ENCODE data around the gene POC1B.

POC1B gene

GRCh38 chr12:89414851-89415250 lies 111.0 kb downstream of the POC1B start:
- ATAC-seq: no peak

DNA sequence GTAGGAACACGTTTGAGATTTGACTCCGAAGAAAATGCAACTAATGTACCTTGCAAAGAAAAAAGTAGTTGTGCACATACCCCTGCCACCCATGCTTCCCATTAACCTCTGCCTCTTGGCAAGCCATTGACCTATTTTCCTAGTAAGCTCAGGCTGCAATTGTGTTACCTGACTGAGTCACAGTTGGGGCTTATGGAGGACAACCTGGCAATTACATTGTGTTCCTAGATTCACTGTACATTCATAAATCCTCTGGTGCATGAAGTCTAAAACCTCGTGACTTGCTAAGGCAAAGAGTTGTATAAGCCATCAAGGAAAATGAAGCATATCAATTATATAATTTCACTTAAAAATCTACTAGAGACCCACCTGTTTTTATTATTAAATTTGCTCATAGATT lies 111.5 kb downstream of the POC1B start:
- ATAC-seq: no peak

- ATAC-seq: no peak
Measured at GRCh38 chr12:89413234-89413633, 112.6 kb downstream of the POC1B start.

DNA sequence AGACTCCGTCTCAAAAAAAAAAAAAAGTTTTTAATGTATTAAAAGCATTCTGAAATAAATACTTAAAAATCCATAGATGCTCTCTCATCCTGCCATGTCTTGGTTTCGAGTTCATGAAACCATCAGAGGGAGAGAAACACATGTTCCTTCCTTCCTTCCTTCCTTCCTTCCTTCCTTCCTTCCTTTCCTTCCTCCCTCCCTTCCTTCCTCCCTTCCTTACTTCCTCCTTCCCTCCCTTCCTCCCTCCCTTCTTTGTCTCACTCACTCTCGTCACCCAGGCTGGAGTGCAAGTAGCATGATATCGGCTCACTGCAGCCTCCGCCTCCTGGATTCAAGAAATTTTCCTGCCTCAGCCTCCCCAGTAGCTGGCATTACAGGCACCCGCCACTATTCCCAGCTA lies 113.2 kb downstream of the POC1B start:
- ATAC-seq: no peak

DNA sequence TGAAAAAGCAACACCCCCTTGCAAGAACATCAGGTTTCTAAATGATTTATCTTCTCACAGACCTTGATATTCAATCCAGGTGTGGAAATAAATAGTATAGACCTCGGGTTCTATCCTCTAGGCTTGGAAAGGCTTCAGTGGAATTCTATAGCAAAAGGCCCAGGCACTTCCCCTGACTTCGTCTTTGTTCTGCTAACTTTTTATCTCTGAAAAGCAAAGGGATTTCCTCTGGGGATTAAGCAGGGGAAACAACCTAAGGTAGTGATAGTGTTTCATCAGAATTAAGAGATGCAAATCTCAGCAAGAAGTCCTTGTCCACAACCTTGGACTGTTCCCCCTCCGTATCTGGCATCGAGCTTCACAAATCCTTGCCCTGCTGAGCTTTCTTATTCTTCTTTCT lies 114.0 kb downstream of the POC1B start:
- ATAC-seq: no peak

- no peak for ATAC-seq
Measured at GRCh38 chr12:89411234-89411633, 114.6 kb downstream of the POC1B start.

- ATAC-seq: no peak
Measured at GRCh38 chr12:89405626-89406345, 120.1 kb downstream of the POC1B start.

- no peak for ATAC-seq
Measured at GRCh38 chr12:89401433-89402058, 124.3 kb downstream of the POC1B start.

DNA sequence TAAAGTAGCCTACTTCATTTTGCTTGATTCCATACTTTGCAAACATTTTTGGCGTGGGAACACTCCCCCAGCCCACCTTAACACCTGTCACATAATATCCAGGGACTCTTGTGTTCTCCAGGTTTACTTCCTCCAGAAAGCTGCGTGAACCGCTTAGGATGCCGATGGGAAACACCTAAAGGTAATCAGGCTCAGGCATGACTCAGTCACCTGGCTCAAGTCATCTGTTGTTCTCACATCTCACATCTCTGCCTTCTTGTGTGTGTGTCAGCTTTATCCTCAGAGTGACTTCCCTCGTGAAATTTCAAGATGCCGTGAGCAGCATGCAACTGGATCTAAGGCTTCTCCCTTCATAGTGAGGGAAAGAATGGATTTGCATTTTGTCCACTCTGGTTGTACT lies 125.4 kb downstream of the POC1B start:
- ATAC-seq: no peak

GRCh38 chr12:89395712-89396111 lies 130.1 kb downstream of the POC1B start:
- no peak for ATAC-seq

- ATAC-seq: no peak
Measured at GRCh38 chr12:89393551-89394121, 132.2 kb downstream of the POC1B start.

DNA sequence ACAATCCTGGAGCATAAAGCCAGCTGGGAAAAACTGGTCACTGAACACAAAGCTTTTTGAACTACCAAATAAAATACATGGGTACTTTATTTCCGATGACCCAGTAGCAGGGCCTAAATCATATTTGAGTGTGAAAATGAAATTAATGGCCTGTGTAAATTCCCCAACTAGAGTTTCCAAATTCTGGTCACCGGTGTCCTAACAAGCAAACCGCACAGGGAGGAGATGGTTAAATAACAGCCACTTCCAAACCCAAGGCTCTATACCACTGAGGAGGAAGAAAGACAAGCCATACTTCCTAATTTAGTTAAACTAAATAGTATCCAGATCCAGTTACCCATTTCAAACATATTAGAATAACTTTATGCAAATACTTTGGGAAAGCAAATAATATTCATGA lies 133.5 kb downstream of the POC1B start:
- no peak for ATAC-seq

DNA sequence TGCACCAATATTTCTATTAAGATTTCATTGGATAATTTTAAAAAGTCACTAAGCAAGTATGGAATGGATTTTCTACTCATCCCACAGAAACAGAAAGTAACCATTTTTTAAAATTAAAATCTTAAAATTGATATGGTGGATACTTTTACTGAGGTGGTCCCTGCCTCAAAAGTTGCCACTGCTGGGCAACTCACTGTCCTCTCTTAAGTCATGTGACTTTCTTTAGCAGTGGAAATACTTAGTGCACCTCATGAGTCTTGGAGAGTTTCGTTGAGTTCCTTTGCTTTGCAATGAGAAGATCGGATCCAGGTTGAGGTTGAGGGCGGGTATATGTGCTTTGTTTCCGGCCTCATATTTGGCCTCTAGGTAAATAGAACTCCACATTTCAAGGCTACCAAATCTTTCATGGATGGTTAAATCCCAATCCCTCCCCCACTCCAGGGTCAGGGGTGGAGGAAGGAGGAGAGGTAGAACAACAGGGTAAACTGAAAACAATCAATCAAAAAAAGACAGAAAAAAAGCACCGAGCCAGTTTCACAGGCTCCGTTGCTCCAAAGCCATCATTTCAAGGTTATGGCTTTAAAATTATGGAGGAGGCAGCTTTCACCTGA lies 134.0 kb downstream of the POC1B start:
- ATAC-seq: no peak

DNA sequence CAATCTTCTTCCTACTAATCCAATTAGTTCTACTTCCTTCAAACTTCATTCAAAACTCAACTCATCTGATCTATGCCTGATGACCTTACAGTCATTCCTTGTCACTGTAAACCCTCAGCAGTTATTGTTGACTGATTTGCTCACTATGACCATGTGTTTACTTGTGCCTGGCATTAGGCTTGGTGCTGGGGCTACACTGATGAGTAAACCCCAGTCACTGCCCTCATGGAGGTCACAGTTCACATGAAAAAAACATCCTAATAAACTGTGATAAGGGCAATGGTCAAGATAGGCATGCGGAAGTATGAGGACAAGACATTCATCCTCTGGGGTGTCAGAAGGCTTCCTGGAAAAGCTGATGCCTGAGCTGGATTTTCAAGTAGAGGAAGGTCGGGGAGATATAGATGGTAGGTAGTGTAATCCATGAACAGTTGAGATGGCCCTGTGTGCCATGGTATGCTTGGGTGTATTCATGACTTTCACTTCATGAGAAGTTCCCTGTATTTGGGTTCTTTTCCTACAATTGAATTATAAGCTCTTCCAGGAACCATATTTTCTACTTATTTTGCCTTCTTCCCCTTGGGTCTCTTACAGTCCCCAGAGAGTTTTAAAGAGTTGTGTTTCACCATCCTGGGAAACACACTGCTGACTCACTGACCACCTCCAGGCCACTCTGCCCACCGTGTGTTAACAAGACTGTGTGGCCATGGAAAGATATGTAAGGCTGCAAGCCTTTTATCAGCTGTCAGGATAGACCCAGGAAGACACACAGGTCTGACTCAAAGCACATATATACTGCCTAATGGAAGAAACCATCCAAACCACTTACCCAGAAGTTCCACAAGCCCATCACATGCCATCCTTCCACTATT lies 134.8 kb downstream of the POC1B start:
- peak in 1 of 2 donors; percentile 59 for ATAC-seq

DNA sequence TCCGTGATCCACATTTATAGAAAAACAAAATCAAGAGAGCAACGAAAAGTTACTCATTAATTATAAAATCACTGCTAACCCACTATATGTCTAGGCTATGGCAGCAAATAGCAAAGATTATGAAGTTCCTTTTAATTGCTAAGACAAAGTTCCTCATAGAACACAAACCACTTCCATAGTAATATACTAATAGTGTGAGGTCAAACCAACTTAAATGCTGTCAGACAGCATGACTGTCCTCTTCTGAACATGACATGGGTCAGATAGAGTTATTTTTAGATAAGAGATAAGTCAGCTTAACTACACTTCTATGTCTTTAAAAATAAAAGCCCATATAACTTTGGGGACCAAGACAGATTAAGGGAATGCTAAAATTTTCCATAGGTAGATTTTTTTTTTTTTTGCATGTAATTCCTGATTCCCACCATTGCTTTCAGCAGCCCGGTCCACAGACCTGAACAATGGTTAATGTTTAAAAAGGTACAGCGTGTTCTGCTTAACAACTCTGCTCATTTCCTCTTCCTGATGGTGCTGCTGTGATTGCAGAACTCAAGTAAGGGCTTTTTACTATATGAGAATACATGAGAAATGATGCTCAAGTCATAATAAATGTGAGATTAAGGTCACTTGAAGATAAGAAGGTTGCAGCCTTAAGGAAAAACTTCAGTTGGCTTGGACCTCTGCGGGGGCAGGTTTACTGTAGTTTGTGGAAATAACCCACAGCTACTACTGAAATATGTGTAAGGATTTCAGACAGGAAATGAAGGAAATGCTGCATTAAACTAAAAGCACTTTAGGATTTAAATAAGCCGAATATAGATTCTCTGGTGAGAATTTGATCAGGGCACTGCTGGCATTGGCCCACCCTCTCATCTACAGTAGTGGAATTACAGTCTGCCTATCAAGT lies 135.8 kb downstream of the POC1B start:
- peak in 1 of 2 donors; percentile 32 for ATAC-seq

DNA sequence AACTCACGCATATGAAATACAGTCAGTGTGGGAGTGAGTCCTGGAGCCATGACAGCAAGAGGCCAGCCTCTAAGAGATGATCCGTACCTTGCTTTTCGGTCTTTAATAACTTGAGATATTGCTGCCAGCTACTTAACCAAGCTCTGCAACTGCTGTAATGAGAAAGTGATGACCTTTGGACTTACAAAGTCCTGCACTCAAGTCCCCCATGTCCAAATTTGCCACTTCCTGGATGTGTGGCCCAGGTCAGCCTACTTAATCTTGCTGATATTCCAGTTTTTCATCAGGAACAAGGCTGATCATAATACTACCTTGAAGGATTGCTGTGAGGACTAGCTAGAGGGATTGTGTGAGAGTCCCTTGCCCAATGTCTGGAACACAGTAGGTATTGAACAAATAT lies 139.7 kb downstream of the POC1B start:
- no peak for ATAC-seq

DNA sequence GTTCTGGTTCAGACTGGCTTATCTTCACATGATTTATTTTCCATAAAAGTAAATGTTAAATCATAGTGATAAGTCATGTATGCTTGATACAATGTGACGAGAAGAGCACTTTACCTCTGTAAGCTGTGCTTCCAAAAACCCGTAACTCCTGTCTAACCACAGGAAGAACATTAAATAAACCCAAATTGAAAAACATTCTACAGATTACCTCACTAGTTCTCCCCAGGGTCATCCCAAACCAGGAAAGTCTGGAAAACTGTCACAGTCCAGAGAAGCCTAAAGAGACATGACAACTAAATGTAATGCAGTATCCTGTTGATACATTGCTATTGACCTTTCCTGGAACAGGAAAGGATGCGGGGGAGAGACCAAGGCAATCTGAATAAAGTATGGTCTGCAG lies 141.0 kb downstream of the POC1B start:
- ATAC-seq: no peak

DNA sequence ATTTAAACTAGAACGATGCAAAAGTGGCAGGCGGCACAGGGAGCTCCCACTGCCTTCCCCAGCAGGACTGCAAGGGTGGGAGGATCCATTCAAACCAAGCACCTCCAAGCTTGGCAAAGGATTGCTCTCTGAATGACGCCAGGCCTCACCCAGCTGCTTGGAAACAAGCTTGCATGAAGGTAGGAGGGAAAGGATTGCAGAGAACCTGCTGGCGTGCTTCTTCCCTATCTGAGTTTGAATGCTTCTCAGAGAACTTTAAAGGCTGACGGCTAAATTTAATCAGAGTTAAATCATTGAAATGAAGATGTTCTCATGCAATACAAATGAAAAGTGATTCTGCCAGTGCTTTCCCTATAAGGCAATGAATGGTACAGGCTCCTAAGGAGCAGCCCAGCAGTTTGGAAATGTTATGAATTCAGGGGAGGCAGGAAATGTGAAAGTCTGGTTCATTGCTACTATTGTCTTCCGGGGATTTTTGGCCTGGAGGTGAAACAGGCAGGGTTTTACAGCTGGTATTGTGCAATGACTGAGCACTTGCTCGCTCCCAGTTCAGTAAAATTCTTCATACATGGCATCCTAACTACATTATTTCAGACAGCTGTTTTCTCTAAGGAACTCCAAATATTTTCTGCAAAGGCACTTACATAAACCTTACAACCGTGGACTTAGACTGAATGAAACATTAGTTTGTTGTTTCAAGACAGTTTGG lies 141.6 kb downstream of the POC1B start:
- ATAC-seq: no peak

DNA sequence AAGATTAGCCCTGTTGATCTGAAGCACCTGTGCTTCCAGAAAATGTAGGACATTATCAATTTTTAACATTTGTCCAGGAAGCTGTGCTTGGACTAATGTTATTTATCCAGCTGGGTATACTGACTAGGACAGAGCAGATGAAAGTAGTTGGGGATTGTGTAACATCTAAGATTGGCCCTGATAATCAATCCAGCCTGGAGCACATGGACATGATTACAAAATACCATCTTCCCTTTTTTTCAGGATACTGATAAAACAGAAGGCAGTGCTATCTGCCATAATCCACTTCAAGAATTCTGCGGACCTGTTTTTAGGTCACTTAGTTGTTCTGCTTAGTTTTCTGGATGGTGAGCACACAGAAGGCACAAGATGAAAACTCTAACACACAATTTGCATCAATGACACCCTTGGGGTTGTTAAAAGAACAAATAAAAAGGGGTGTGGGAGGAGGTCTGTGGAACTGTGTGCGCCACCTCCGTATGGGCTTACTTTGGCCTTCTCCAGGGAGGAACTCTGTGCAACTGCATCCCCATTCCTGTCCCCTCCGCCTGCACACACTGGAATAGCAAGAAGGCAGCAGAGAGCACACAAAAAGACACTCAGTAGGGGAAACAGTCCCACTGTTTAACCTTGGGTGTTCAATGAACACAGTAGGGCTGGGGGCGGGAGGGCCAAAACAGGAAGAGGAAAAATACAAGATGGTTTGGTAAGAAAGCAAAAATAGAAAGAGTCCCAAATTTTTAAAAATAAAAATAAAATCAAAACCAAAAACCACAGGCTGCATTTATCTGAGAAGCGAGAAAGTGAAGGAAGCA lies 142.4 kb downstream of the POC1B start:
- ATAC-seq: no peak

DNA sequence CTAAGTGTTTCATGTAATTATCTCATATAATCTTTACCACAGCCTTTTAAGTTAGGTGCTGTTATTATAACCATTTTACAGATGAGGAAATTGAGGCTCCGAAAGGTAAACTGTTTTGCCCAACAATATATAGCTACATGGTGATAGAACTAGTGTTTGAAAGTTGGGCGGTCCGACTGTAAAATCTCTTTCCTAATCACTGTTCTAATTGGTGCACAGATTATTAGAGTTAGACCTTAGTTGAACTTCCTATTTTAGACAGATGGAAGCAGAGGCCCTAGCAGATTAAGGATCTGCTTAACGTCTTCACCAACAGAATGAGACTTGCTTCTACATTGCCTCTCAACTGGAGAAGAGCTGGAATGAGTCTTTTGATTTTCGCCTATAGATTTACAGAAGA lies 143.5 kb downstream of the POC1B start:
- ATAC-seq: no peak

Data from activated CD4-positive, CD25-positive, alpha-beta regulatory T cell treated with anti-CD3 and anti-CD28 coated beads, Interleukin-2, amount 50 U/mL, for 24 hours (primary cell).